Right lobe of liver (tissue), 4 donors: ENCODE measurements around the gene ADGRD1.

Experiments used
- POLR2A ChIP-seq: fragments of 450-650 bp; IDR thresholded peaks from one replicate; pipeline ENCODE4 v1.6.1; 2017; ENCODE audit warnings: antibody characterized with exemption, mild to moderate bottlenecking
- TF ChIP-seq, protein P1 (sequence below), 4 donors: fragments of 200-600 bp in 3 of 4; fragments of 450-650 bp in 1 of 4; IDR thresholded peaks; one replicate each; pipeline versions ENCODE4 v1.5.1 to v1.8.0; 2016 to 2022; ENCODE audit warnings: antibody characterized with exemption in 4 of 4, mild to moderate bottlenecking in 2 of 4
- donor health status: DM: no; HTN: no; CAD: no.
- donor health status: DM: no; HTN: no; CAD: no.
- donor health status: DM: no; HTN: yes; CAD: no.

DNA sequence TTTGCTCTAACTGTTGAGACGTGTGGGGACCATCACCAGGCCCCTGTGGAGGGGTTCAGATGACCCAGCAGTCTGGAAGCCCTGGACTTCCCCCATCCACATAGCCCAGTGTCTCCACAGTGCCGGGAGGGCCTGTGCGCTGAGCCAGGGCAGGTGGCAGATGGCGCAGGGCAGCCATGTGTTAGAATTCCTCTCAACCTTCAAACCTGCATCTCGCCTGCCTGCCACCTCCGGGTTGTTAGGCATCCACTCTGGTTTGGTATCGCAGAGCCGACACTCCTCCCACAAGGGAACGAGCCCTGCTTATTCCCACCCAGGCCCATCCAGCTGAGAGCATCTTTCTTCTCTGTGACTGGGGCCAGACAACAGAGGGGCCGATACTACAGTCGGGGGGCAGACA is 84.5 kb downstream of the ADGRD1 start:
- TF ChIP-seq, protein P1, sequence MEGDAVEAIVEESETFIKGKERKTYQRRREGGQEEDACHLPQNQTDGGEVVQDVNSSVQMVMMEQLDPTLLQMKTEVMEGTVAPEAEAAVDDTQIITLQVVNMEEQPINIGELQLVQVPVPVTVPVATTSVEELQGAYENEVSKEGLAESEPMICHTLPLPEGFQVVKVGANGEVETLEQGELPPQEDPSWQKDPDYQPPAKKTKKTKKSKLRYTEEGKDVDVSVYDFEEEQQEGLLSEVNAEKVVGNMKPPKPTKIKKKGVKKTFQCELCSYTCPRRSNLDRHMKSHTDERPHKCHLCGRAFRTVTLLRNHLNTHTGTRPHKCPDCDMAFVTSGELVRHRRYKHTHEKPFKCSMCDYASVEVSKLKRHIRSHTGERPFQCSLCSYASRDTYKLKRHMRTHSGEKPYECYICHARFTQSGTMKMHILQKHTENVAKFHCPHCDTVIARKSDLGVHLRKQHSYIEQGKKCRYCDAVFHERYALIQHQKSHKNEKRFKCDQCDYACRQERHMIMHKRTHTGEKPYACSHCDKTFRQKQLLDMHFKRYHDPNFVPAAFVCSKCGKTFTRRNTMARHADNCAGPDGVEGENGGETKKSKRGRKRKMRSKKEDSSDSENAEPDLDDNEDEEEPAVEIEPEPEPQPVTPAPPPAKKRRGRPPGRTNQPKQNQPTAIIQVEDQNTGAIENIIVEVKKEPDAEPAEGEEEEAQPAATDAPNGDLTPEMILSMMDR (IDR thresholded peaks at IDR 0.05) = no peak
- TF ChIP-seq POLR2A = no peak
